HepG2 (cell line): Measurements from ENCODE around the gene FTCD. TPM values are rescaled to one million over a fixed set of nuclear protein-coding genes. Genes with fewer than 3 reads are reported as not detected.

Source experiments
- DNMT1 ChIP-seq: sonication (generic); formaldehyde crosslinking; IDR thresholded peaks from 2 replicates; pipeline ENCODE4 v1.5.1; 2020; ENCODE audit warnings: mild to moderate bottlenecking, missing genetic modification reagents
- E2F2 ChIP-seq: sonication (generic); formaldehyde crosslinking; IDR thresholded peaks from 2 replicates; pipeline ENCODE4 v1.4.0; 2020; ENCODE audit warnings: missing genetic modification reagents, borderline replicate concordance
- FIP1L1 ChIP-seq: fragments of 200-400 bp; formaldehyde crosslinking; IDR thresholded peaks from 2 replicates; pipeline ENCODE4 v1.6.1; 2018; ENCODE audit warnings: low read depth, mild to moderate bottlenecking, low read length, moderate library complexity, borderline replicate concordance; ENCODE audit not compliant: insufficient read depth
- MIXL1 ChIP-seq: IDR thresholded peaks from 2 replicates; pipeline ENCODE4 v1.6.1; 2016
- MZF1 ChIP-seq: sonication (generic); formaldehyde crosslinking; IDR thresholded peaks from 2 replicates; pipeline ENCODE4 v1.8.1; 2023; ENCODE audit warnings: mild to moderate bottlenecking, missing genetic modification reagents, borderline replicate concordance
- PHF8 ChIP-seq: sonication (generic); formaldehyde crosslinking; IDR thresholded peaks from 2 replicates; pipeline ENCODE4 v1.5.0; 2020; ENCODE audit warnings: missing genetic modification reagents
- PITX1 ChIP-seq: sonication (generic); formaldehyde crosslinking; IDR thresholded peaks from 2 replicates; pipeline ENCODE4 v1.5.1; 2020; ENCODE audit warnings: mild to moderate bottlenecking, missing genetic modification reagents
- RARG ChIP-seq: sonication (generic); formaldehyde crosslinking; IDR thresholded peaks from 2 replicates; pipeline ENCODE4 v1.4.0; 2020; ENCODE audit warnings: low read depth, mild to moderate bottlenecking, missing genetic modification reagents
- SAFB2 ChIP-seq: sonication (generic); formaldehyde crosslinking; IDR thresholded peaks from 2 replicates; pipeline ENCODE4 v1.5.1; 2020; ENCODE audit warnings: missing genetic modification reagents, low read depth, mild to moderate bottlenecking, borderline replicate concordance
- SMC3 ChIP-seq: IDR thresholded peaks from 2 replicates; pipeline ENCODE4 v1.6.1; 2011; ENCODE audit warnings: low read length, improper control_type of control experiment
- TARDBP ChIP-seq: sonication (generic); formaldehyde crosslinking; IDR thresholded peaks from 2 replicates; pipeline ENCODE4 v1.8.0; 2022; ENCODE audit warnings: mild to moderate bottlenecking, missing genetic modification reagents
- YY1 ChIP-seq: IDR thresholded peaks from 2 replicates; pipeline ENCODE4 v1.6.1; 2011; ENCODE audit warnings: low read length, low read depth, moderate library complexity, mild to moderate bottlenecking; ENCODE audit not compliant: insufficient read depth, insufficient replicate concordance
- ZFP41 ChIP-seq: sonication (generic); formaldehyde crosslinking; IDR thresholded peaks from 2 replicates; pipeline ENCODE4 v1.4.0; 2020; ENCODE audit warnings: mild to moderate bottlenecking, missing genetic modification reagents, borderline replicate concordance
- ZGPAT ChIP-seq: IDR thresholded peaks from 2 replicates; pipeline ENCODE4 v1.6.1; 2016; ENCODE audit warnings: mild to moderate bottlenecking
- ZNF232 ChIP-seq: sonication (generic); formaldehyde crosslinking; IDR thresholded peaks from 2 replicates; pipeline ENCODE4 v1.4.0; 2020; ENCODE audit warnings: missing genetic modification reagents, borderline replicate concordance
- ZNF547 ChIP-seq: sonication (generic); formaldehyde crosslinking; IDR thresholded peaks from 2 replicates; pipeline ENCODE4 v1.5.1; 2020; ENCODE audit warnings: mild to moderate bottlenecking, missing genetic modification reagents
- ZNF629 ChIP-seq: sonication (generic); formaldehyde crosslinking; conservative IDR thresholded peaks from 2 replicates; pipeline ENCODE4 v1.5.0; 2020; ENCODE audit warnings: missing genetic modification reagents
- ZNF639 ChIP-seq: conservative IDR thresholded peaks from 2 replicates; pipeline ENCODE4 v1.6.1; 2018; ENCODE audit warnings: missing genetic modification reagents
- ZNF644 ChIP-seq: IDR thresholded peaks from 2 replicates; pipeline ENCODE4 v1.6.1; 2016; ENCODE audit warnings: low read depth
- ZNF720 ChIP-seq: sonication (generic); formaldehyde crosslinking; IDR thresholded peaks from 2 replicates; pipeline ENCODE4 v1.4.0; 2020; ENCODE audit warnings: missing genetic modification reagents
- ZNF761 ChIP-seq: sonication (generic); formaldehyde crosslinking; conservative IDR thresholded peaks from 2 replicates; pipeline ENCODE4 v1.4.0; 2020; ENCODE audit warnings: mild to moderate bottlenecking, missing genetic modification reagents
- ZNF883 ChIP-seq: sonication (generic); formaldehyde crosslinking; IDR thresholded peaks from 2 replicates; pipeline ENCODE4 v1.5.1; 2020; ENCODE audit warnings: mild to moderate bottlenecking, missing genetic modification reagents; ENCODE audit errors: not compliant biosample characterization
- ZNF891 ChIP-seq: sonication (generic); formaldehyde crosslinking; IDR thresholded peaks from 2 replicates; pipeline ENCODE4 v1.5.0; 2020; ENCODE audit warnings: mild to moderate bottlenecking, missing genetic modification reagents
- polyA plus RNA-seq, 8 experiments: library from polyadenylated mRNA; depleted of rRNA in 3 of 8; stranded (reverse) in 7 of 8; unstranded in 1 of 8; fragments of >200 nt; fragmentation: Illumina TruSeq in 4 of 8; extraction: Trizol in 4 of 8; gene quantifications; 2 replicates each; pipeline versions ENCODE4 v1.2.1 to v1.2.3, GENCODE V29; 2011 to 2016; ENCODE audit warnings: low read depth in 4 of 8, missing spikeins in 1 of 8, mixed read lengths in 1 of 8; ENCODE audit not compliant: insufficient read depth in 1 of 8
- total RNA-seq, 5 experiments: library from RNA; depleted of rRNA; stranded (reverse); fragments of >200 nt; fragmentation: Illumina TruSeq; extraction: Trizol; gene quantifications; 2 replicates each; pipeline ENCODE4 v1.2.3, GENCODE V29; 2016; ENCODE audit warnings: low read depth in 1 of 5

Gene FTCD
- total and polyA plus RNA-seq, 2 of the 13 experiments (the other 11 are each of a cell fraction or from before 2014, with no cell fraction given): 75.7 to 105 TPM

GRCh38 chr21:46153247-46154154 lies 1.9 kb downstream of the FTCD start (continued):
- TF ChIP-seq ZNF639 (no peak), ZNF891 (CRISPR knock-in tag) (peak; percentile 39; the same call in 1 of the 2 replicates), TARDBP (CRISPR knock-in tag) (peak; percentile 75; the same call in 1 of the 2 replicates), YY1 (peak; percentile 27), DNMT1 (CRISPR knock-in tag) (no peak), MIXL1 (CRISPR knock-in tag) (no peak), E2F2 (CRISPR knock-in tag) (no peak), ZNF232 (CRISPR knock-in tag) (no peak), PITX1 (CRISPR knock-in tag) (peak; percentile 53; the same call in 1 of the 2 replicates), MZF1 (CRISPR knock-in tag) (no peak), SAFB2 (CRISPR knock-in tag) (no peak; the same call in 1 of the 2 replicates), ZFP41 (CRISPR knock-in tag) (no peak), FIP1L1 (no peak), RARG (CRISPR knock-in tag) (0 out of 2 replicates have a peak, but pooled peaks have one; percentile 30), PHF8 (CRISPR knock-in tag) (peak; percentile 60), SMC3 (peak; percentile 10; the same call in 1 of the 2 replicates), ZNF547 (CRISPR knock-in tag) (peak; percentile 54; the same call in 1 of the 2 replicates), ZNF761 (CRISPR knock-in tag) (0 out of 2 replicates have a peak, but pooled peaks have one; percentile 51), ZGPAT (CRISPR knock-in tag) (peak; percentile 44; the same call in 1 of the 2 replicates), ZNF720 (CRISPR knock-in tag) (no peak), ZNF629 (CRISPR knock-in tag) (peak; percentile 10; the same call in 1 of the 2 replicates), ZNF644 (no peak), ZNF883 (CRISPR knock-in tag) (no peak)
